ENCODE results near the gene NR2F1-AS1. TPM values are rescaled to one million over a fixed set of nuclear protein-coding genes. Genes with fewer than 3 reads are reported as not detected.

Gene NR2F1-AS1
- total and polyA plus RNA-seq, 2 experiments from 2014 or later = 0.59 to 4.5 TPM

DNA sequence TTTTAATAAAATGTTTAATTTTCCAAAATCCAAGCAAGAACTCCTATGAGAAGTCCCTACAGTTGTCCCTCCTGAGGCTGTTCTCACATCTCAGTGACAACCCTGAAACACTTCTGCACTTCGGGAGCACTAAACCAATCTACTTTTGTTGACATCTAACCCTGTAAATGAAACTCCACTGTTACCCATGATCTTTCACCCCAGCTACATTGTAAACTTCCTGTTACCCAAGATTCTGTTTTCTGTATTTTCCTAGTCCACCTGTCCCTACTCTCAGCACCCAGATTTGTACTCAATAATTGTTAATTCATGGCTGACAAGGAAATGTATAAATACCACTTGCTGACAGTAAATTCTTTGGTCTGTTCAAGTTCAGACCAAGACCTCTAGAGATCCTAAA lies 153.7 kb downstream of the NR2F1-AS1 start:
- DNase-seq (ENCODE audit: low spot score) (no peak), ATAC-seq (no peak)
- no peaks in the 10 kb centered on the region for H3K9me3 Mint-ChIP-seq
- Histone ChIP-seq H3K9me2 (ENCODE audit: insufficient read depth) (no peaks in the 10 kb centered on the region), H3K36me3 (ENCODE audit: insufficient read depth) (no peaks in the 10 kb centered on the region), H3K4me1 (ENCODE audit: insufficient read depth) (peaks cover 34% of the 10 kb centered on the region), H3K27ac (ENCODE audit: low read depth) (no peak overlapping the region), H4K20me1 (replicated peaks; ENCODE audit: insufficient read depth) (no peaks in the 10 kb centered on the region), H3F3A (replicated peaks; ENCODE audit: low read depth) (0 out of 2 replicates have a peak, but pooled peaks cover 3% of the 10 kb centered on the region), H3K4me2 (no peak overlapping the region), H3K4me3 (no peak overlapping the region), H3K79me2 (replicated peaks; ENCODE audit: insufficient read depth) (no peaks in the 10 kb centered on the region), H2AFZ (no peak overlapping the region), H3K27me3 (ENCODE audit: insufficient read depth) (no peaks in the 10 kb centered on the region)
- peak overlapping the region; percentile 12 for H3K27ac Mint-ChIP-seq
- H3K27me3 Mint-ChIP-seq (ENCODE audit: insufficient read depth, low read depth, poor library complexity) = peaks cover 1% of the 10 kb centered on the region
- H3K36me3 Mint-ChIP-seq (ENCODE audit: low read depth) = no peaks in the 10 kb centered on the region
- no peak overlapping the region for H3K4me3 Mint-ChIP-seq
- TF ChIP-seq POLR2AphosphoS5 (IDR thresholded peaks at IDR 0.05; ENCODE audit: low read depth) (no peak), JUNB (IDR thresholded peaks at IDR 0.05; ENCODE audit: unreplicated experiment) (no peak), EZH2phosphoT487 (IDR thresholded peaks at IDR 0.05; ENCODE audit: unreplicated experiment) (no peak), ZNF331 (CRISPR knock-in tag; IDR thresholded peaks at IDR 0.05; ENCODE audit: low read depth) (no peak), CREB1 (CRISPR knock-in tag; IDR thresholded peaks at IDR 0.05; ENCODE audit: low read depth) (no peak), STAT1 (IDR thresholded peaks at IDR 0.05; ENCODE audit: unreplicated experiment) (no peak), EZH2 (IDR thresholded peaks at IDR 0.05; ENCODE audit: low read depth, unreplicated experiment) (no peak), NANOG (IDR thresholded peaks at IDR 0.05; ENCODE audit: borderline replicate concordance) (no peak)
- TF ChIP-seq, protein P1, sequence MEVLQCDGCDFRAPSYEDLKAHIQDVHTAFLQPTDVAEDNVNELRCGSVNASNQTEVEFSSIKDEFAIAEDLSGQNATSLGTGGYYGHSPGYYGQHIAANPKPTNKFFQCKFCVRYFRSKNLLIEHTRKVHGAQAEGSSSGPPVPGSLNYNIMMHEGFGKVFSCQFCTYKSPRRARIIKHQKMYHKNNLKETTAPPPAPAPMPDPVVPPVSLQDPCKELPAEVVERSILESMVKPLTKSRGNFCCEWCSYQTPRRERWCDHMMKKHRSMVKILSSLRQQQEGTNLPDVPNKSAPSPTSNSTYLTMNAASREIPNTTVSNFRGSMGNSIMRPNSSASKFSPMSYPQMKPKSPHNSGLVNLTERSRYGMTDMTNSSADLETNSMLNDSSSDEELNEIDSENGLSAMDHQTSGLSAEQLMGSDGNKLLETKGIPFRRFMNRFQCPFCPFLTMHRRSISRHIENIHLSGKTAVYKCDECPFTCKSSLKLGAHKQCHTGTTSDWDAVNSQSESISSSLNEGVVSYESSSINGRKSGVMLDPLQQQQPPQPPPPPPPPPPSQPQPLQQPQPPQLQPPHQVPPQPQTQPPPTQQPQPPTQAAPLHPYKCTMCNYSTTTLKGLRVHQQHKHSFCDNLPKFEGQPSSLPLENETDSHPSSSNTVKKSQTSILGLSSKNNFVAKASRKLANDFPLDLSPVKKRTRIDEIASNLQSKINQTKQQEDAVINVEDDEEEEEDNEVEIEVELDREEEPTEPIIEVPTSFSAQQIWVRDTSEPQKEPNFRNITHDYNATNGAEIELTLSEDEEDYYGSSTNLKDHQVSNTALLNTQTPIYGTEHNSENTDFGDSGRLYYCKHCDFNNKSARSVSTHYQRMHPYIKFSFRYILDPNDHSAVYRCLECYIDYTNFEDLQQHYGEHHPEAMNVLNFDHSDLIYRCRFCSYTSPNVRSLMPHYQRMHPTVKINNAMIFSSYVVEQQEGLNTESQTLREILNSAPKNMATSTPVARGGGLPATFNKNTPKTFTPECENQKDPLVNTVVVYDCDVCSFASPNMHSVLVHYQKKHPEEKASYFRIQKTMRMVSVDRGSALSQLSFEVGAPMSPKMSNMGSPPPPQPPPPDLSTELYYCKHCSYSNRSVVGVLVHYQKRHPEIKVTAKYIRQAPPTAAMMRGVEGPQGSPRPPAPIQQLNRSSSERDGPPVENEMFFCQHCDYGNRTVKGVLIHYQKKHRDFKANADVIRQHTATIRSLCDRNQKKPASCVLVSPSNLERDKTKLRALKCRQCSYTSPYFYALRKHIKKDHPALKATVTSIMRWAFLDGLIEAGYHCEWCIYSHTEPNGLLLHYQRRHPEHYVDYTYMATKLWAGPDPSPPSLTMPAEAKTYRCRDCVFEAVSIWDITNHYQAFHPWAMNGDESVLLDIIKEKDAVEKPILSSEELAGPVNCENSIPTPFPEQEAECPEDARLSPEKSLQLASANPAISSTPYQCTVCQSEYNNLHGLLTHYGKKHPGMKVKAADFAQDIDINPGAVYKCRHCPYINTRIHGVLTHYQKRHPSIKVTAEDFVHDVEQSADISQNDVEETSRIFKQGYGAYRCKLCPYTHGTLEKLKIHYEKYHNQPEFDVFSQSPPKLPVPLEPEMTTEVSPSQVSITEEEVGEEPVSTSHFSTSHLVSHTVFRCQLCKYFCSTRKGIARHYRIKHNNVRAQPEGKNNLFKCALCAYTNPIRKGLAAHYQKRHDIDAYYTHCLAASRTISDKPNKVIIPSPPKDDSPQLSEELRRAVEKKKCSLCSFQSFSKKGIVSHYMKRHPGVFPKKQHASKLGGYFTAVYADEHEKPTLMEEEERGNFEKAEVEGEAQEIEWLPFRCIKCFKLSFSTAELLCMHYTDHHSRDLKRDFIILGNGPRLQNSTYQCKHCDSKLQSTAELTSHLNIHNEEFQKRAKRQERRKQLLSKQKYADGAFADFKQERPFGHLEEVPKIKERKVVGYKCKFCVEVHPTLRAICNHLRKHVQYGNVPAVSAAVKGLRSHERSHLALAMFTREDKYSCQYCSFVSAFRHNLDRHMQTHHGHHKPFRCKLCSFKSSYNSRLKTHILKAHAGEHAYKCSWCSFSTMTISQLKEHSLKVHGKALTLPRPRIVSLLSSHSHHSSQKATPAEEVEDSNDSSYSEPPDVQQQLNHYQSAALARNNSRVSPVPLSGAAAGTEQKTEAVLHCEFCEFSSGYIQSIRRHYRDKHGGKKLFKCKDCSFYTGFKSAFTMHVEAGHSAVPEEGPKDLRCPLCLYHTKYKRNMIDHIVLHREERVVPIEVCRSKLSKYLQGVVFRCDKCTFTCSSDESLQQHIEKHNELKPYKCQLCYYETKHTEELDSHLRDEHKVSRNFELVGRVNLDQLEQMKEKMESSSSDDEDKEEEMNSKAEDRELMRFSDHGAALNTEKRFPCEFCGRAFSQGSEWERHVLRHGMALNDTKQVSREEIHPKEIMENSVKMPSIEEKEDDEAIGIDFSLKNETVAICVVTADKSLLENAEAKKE (CRISPR knock-in tag; IDR thresholded peaks at IDR 0.05) = no peak
- TF ChIP-seq, protein P2, sequence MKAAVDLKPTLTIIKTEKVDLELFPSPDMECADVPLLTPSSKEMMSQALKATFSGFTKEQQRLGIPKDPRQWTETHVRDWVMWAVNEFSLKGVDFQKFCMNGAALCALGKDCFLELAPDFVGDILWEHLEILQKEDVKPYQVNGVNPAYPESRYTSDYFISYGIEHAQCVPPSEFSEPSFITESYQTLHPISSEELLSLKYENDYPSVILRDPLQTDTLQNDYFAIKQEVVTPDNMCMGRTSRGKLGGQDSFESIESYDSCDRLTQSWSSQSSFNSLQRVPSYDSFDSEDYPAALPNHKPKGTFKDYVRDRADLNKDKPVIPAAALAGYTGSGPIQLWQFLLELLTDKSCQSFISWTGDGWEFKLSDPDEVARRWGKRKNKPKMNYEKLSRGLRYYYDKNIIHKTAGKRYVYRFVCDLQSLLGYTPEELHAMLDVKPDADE (IDR thresholded peaks at IDR 0.05) = no peak
- TF ChIP-seq, protein P3, sequence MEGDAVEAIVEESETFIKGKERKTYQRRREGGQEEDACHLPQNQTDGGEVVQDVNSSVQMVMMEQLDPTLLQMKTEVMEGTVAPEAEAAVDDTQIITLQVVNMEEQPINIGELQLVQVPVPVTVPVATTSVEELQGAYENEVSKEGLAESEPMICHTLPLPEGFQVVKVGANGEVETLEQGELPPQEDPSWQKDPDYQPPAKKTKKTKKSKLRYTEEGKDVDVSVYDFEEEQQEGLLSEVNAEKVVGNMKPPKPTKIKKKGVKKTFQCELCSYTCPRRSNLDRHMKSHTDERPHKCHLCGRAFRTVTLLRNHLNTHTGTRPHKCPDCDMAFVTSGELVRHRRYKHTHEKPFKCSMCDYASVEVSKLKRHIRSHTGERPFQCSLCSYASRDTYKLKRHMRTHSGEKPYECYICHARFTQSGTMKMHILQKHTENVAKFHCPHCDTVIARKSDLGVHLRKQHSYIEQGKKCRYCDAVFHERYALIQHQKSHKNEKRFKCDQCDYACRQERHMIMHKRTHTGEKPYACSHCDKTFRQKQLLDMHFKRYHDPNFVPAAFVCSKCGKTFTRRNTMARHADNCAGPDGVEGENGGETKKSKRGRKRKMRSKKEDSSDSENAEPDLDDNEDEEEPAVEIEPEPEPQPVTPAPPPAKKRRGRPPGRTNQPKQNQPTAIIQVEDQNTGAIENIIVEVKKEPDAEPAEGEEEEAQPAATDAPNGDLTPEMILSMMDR (conservative IDR thresholded peaks at IDR 0.05; ENCODE audit: low read depth in 2 of 2) = no peak
- TF ChIP-seq, protein P4, sequence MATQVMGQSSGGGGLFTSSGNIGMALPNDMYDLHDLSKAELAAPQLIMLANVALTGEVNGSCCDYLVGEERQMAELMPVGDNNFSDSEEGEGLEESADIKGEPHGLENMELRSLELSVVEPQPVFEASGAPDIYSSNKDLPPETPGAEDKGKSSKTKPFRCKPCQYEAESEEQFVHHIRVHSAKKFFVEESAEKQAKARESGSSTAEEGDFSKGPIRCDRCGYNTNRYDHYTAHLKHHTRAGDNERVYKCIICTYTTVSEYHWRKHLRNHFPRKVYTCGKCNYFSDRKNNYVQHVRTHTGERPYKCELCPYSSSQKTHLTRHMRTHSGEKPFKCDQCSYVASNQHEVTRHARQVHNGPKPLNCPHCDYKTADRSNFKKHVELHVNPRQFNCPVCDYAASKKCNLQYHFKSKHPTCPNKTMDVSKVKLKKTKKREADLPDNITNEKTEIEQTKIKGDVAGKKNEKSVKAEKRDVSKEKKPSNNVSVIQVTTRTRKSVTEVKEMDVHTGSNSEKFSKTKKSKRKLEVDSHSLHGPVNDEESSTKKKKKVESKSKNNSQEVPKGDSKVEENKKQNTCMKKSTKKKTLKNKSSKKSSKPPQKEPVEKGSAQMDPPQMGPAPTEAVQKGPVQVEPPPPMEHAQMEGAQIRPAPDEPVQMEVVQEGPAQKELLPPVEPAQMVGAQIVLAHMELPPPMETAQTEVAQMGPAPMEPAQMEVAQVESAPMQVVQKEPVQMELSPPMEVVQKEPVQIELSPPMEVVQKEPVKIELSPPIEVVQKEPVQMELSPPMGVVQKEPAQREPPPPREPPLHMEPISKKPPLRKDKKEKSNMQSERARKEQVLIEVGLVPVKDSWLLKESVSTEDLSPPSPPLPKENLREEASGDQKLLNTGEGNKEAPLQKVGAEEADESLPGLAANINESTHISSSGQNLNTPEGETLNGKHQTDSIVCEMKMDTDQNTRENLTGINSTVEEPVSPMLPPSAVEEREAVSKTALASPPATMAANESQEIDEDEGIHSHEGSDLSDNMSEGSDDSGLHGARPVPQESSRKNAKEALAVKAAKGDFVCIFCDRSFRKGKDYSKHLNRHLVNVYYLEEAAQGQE (IDR thresholded peaks at IDR 0.05; ENCODE audit: unreplicated experiment) = no peak
- peaks cover 53% of the 10 kb centered on the region for H3K4me1 Mint-ChIP-seq
